Endodermal cell (in vitro differentiated cells): ENCODE results near the gene CDR2L. TPM values are rescaled to one million over a fixed set of nuclear protein-coding genes. Genes with fewer than 3 reads are reported as not detected.
"Not testable (repeated sequence)": the region's sequence is repeated elsewhere in the genome, so short reads cannot be mapped to it uniquely, and the experiment has no call there.

ENCODE experiments used
- DNase-seq: peaks from one replicate; pipeline ENCODE4 v3.0.0-alpha.2; 2017
- H3K27ac ChIP-seq: 2 replicates; pipeline ENCODE4 v1.5.1; 2013; ENCODE audit warnings: mild to moderate bottlenecking, low read depth, low read length, moderate library complexity
- H3K27me3 ChIP-seq: 2 replicates; pipeline ENCODE4 v1.6.1; 2013; ENCODE audit warnings: mild to moderate bottlenecking, low read length, moderate library complexity; ENCODE audit not compliant: insufficient read depth, control insufficient read depth, poor library complexity, severe bottlenecking
- H3K36me3 ChIP-seq: 2 replicates; pipeline ENCODE4 v1.7.0; 2013; ENCODE audit warnings: mild to moderate bottlenecking, low read length, moderate library complexity; ENCODE audit not compliant: control insufficient read depth, insufficient read depth
- H3K4me1 ChIP-seq: one replicate; pipeline ENCODE4 v1.7.0; 2013; ENCODE audit warnings: low read length; ENCODE audit not compliant: control insufficient read depth, insufficient read depth
- H3K4me3 ChIP-seq: 2 replicates; pipeline ENCODE4 v1.5.1; 2013; ENCODE audit warnings: mild to moderate bottlenecking, low read length, moderate library complexity
- H3K9ac ChIP-seq: 2 replicates; pipeline ENCODE4 v1.6.1; 2013; ENCODE audit warnings: mild to moderate bottlenecking, low read length, moderate library complexity; ENCODE audit not compliant: poor library complexity, severe bottlenecking; ENCODE audit errors: extremely low read depth
- H3K9me3 ChIP-seq: 2 replicates; pipeline ENCODE4 v1.6.1; 2013; ENCODE audit warnings: mild to moderate bottlenecking, low read length, moderate library complexity; ENCODE audit not compliant: control insufficient read depth
- H3K27ac Mint-ChIP-seq: 2 replicates; pipeline ENCODE4 v1.8.0; 2020; ENCODE audit warnings: mixed read lengths
- H3K27me3 Mint-ChIP-seq: 2 replicates; pipeline ENCODE4 v1.8.0; 2021; ENCODE audit warnings: mild to moderate bottlenecking, mixed read lengths; ENCODE audit not compliant: insufficient read depth
- H3K36me3 Mint-ChIP-seq: 2 replicates; pipeline ENCODE4 v1.8.0; 2020; ENCODE audit warnings: low read depth, mixed read lengths
- H3K4me1 Mint-ChIP-seq: 2 replicates; pipeline ENCODE4 v1.8.0; 2020; ENCODE audit warnings: mixed read lengths
- H3K4me3 Mint-ChIP-seq: 2 replicates; pipeline ENCODE4 v1.8.0; 2020; ENCODE audit warnings: mild to moderate bottlenecking, moderate library complexity, mixed read lengths
- H3K9me3 Mint-ChIP-seq: 2 replicates; pipeline ENCODE4 v1.8.0; 2020; ENCODE audit warnings: mild to moderate bottlenecking, mixed read lengths
- CTCF ChIP-seq: fragments of 200-600 bp; sonication (generic); conservative IDR thresholded peaks from 2 replicates; pipeline ENCODE4 v1.5.0; 2021; ENCODE audit warnings: antibody characterized with exemption, mild to moderate bottlenecking
- WGBS, 2 experiments: methylation state at CpG; one replicate each; pipeline versions ENCODE4 v1.1.5 to v1.1.7; 2013; ENCODE audit warnings: missing lambda C conversion rate in 2 of 2, mixed read lengths in 1 of 2; ENCODE audit not compliant: insufficient coverage in 1 of 2, insufficient read length in 1 of 2; 5-methylcytosine and 5-hydroxymethylcytosine counted together
- total RNA-seq, 2 donors: library from RNA; stranded (reverse); fragmentation: NEBNext Ultra II Directional in 1 of 2; extraction: Animal tissue kit (Norgen Biotek cat#: 25700) in 1 of 2; gene quantifications; 2 replicates in 1 of 2; 3 replicates in 1 of 2; pipeline ENCODE4 v1.2.1, GENCODE V29; 2021

CDR2L gene
- total RNA-seq, 2 donors from 2014 or later, result 20.4 to 23.6 TPM

- WGBS, 2 experiments, result 0% methylated on average over 17 to 25 of the region's 25 CpGs
- Histone ChIP-seq H3K36me3 (peaks cover 30% of the 10 kb centered on the region), H3K4me3 (peak overlapping the region; percentile 87), H3K9ac (peak overlapping the region; percentile 71)
- H3K27me3 Mint-ChIP-seq, H3K4me1 ChIP-seq, H3K9me3 Mint-ChIP-seq, H3K9me3 ChIP-seq, H3K27me3 ChIP-seq, H3K27ac ChIP-seq: not testable (repeated sequence)
- peak overlapping the region; percentile 97 for H3K27ac Mint-ChIP-seq
- peak overlapping the region; percentile 98 for H3K4me3 Mint-ChIP-seq
- peak; percentile 75 for DNase-seq
- H3K36me3 Mint-ChIP-seq, result peaks cover 31% of the 10 kb centered on the region
- H3K4me1 Mint-ChIP-seq, result peaks cover 41% of the 10 kb centered on the region
Observed at GRCh38 chr17:75045946-75046406, 58.5 kb downstream of the CDR2L start.

GRCh38 chr17:75046407-75047289 is 59.2 kb downstream of the CDR2L start, which contains the start of the genes ATP5PD and KCTD2:
TSS of gene ATP5PD (minus strand) at chr17:75046969. CDS start at chr17:75042650, 4,319 bp downstream.
TSS of gene KCTD2 (plus strand) at chr17:75047225. CDS start at chr17:75047251, 26 bp downstream.
- no peaks in the 10 kb centered on the region for H3K9me3 Mint-ChIP-seq
- peak within 1 kb of the TSS; percentile 97 for H3K27ac Mint-ChIP-seq
- H3K36me3 Mint-ChIP-seq, result peaks cover 32% of the 10 kb centered on the region
- peak within 1 kb of the TSS; percentile 98 for H3K4me3 Mint-ChIP-seq
- 0 to 1% methylated on average over 18 to 72 of the region's 72 CpGs for WGBS, 2 experiments
- Histone ChIP-seq H3K4me1 (no peaks in the 10 kb centered on the region), H3K27me3 (no peaks in the 10 kb centered on the region), H3K36me3 (peaks cover 28% of the 10 kb centered on the region), H3K4me3 (peak within 1 kb of the TSS; percentile 93), H3K9me3 (no peaks in the 10 kb centered on the region), H3K9ac (peak within 1 kb of the TSS; percentile 71), H3K27ac (peak within 1 kb of the TSS; percentile 69)
- no peaks in the 10 kb centered on the region for H3K27me3 Mint-ChIP-seq
- H3K4me1 Mint-ChIP-seq, result peaks cover 39% of the 10 kb centered on the region
- no peak for TF ChIP-seq CTCF
- peak; percentile 100 for DNase-seq

GRCh38 chr17:75047398-75048098 is 60.1 kb downstream of the CDR2L start:
- 0 to 5% methylated on average over 17 to 38 of the region's 38 CpGs for WGBS, 2 experiments
- Histone ChIP-seq H3K9me3 (no peaks in the 10 kb centered on the region), H3K27me3 (no peaks in the 10 kb centered on the region), H3K4me1 (no peaks in the 10 kb centered on the region), H3K4me3 (peak overlapping the region; percentile 93), H3K27ac (no peak overlapping the region), H3K36me3 (peaks cover 27% of the 10 kb centered on the region), H3K9ac (peak overlapping the region; percentile 63)
- no peaks in the 10 kb centered on the region for H3K9me3 Mint-ChIP-seq
- H3K4me3 Mint-ChIP-seq, result peak overlapping the region; percentile 98
- H3K27me3 Mint-ChIP-seq, result no peaks in the 10 kb centered on the region
- peaks cover 31% of the 10 kb centered on the region for H3K4me1 Mint-ChIP-seq
- peak; percentile 73 for DNase-seq
- H3K27ac Mint-ChIP-seq, result peak overlapping the region; percentile 93
- no peak for TF ChIP-seq CTCF
- H3K36me3 Mint-ChIP-seq, result peaks cover 37% of the 10 kb centered on the region
